Measurements from ENCODE around the gene SIGLEC14. TPM values are rescaled to one million over a fixed set of nuclear protein-coding genes. Genes with fewer than 3 reads are reported as not detected.
"Not testable (repeated sequence)": the region's sequence is repeated elsewhere in the genome, so short reads cannot be mapped to it uniquely, and the experiment has no call there.

SIGLEC14 gene
- total and polyA plus RNA-seq, 12 donors, result 0.44 to 29.0 (median 8.7) TPM; not detected in 1

- Histone ChIP-seq H3K4me3 (no peak overlapping the region), H3K36me3 (replicated peaks in 1 of 2) (no peaks in the 10 kb centered on the region), H3K27ac (no peak overlapping the region), H3K9me3 (replicated peaks in 1 of 3) (no peaks in the 10 kb centered on the region), H3K27me3 (peaks cover 7% of the 10 kb centered on the region), H3K4me1 (replicated peaks in 1 of 2) (no peaks in the 10 kb centered on the region)
- TF ChIP-seq POLR2A (IDR thresholded peaks at IDR 0.05), result no peak
- TF ChIP-seq CTCF (IDR thresholded peaks at IDR 0.05), result no peak
- intact Hi-C loops (cut with DNase I), result no loop called here
- 53 to 66% (median 60%) methylated on average over 4 of the region's 4 CpGs; no CpG with 5 or more reads in 1 of the 4 donors for WGBS, 4 donors
- no peak for DNase-seq
Observed at GRCh38 chr19:51639916-51640315, 6.7 kb downstream of the SIGLEC14 start.

GRCh38 chr19:51637362-51637978 lies 9.2 kb downstream of the SIGLEC14 start:
- no peak overlapping the region for H3K4me3 ChIP-seq
- no peaks in the 10 kb centered on the region for H3K9me3 ChIP-seq (replicated peaks in 1 of 3)
- no peak for DNase-seq
- intact Hi-C loops (cut with DNase I), result no loop called here
- 18 to 23% (median 18%) methylated on average over 5 of the region's 5 CpGs; no CpG with 5 or more reads in 1 of the 4 donors for WGBS, 4 donors
- peaks cover 7% of the 10 kb centered on the region for H3K27me3 ChIP-seq
- no peaks in the 10 kb centered on the region for H3K36me3 ChIP-seq (replicated peaks in 1 of 2)
- H3K4me1 ChIP-seq (replicated peaks in 1 of 2), result no peaks in the 10 kb centered on the region
- TF ChIP-seq POLR2A (IDR thresholded peaks at IDR 0.05) (no peak), CTCF (IDR thresholded peaks at IDR 0.05) (peak in 3 of 6 experiments; percentile 33 to 39 (median 37))
- H3K27ac ChIP-seq, result no peak overlapping the region

GRCh38 chr19:51632126-51632525 lies 14.5 kb downstream of the SIGLEC14 start:
- Histone ChIP-seq H3K4me1 (replicated peaks in 1 of 2) (no peaks in the 10 kb centered on the region), H3K27ac (no peak overlapping the region), H3K27me3 (no peaks in the 10 kb centered on the region), H3K4me3 (no peak overlapping the region), H3K36me3 (replicated peaks in 1 of 2) (no peaks in the 10 kb centered on the region), H3K9me3 (replicated peaks in 1 of 3) (no peaks in the 10 kb centered on the region)
- DNase-seq, result peak in 1 of 7 donors; percentile 8
- TF ChIP-seq CTCF (IDR thresholded peaks at IDR 0.05), result no peak
- no peak for TF ChIP-seq POLR2A (IDR thresholded peaks at IDR 0.05)
- intact Hi-C loops (cut with DNase I), result no loop called here
- 57 to 64% (median 60%) methylated on average over 5 of the region's 5 CpGs; no CpG with 5 or more reads in 1 of the 4 donors for WGBS, 4 donors

- H3K36me3 ChIP-seq (replicated peaks in 1 of 2); H3K4me3 ChIP-seq; intact Hi-C loops (cut with DNase I); H3K9me3 ChIP-seq (replicated peaks in 1 of 3); DNase-seq; H3K27ac ChIP-seq; H3K4me1 ChIP-seq (replicated peaks in 1 of 2); H3K27me3 ChIP-seq: not testable (repeated sequence)
- WGBS, 4 donors, result 50 to 52% (median 50%) methylated on average over 9 to 10 of the region's 13 CpGs; no CpG with 5 or more reads in 1 of the 4 donors
Observed at GRCh38 chr19:51630315-51630714, 16.3 kb downstream of the SIGLEC14 start, which contains the start of gene SIGLEC5. Gene SIGLEC5, minus strand, starts transcription at chr19:51630401. Its CDS starts 66 bp downstream, at chr19:51630335.

All from adrenal gland (tissue), 12 donors.